PC-9 (cell line): ENCODE results near the gene SLC22A2. TPM values are rescaled to one million over a fixed set of nuclear protein-coding genes. Genes with fewer than 3 reads are reported as not detected.

Experiments
- BruUV-seq: library from RNA; stranded (reverse); fragments of 400-500 nt; replicated peaks from 2 replicates; lab custom pipeline; 2021; lab: Mats Ljungman, UMichigan
- CTCF ChIA-PET: fragments of 300-600 bp; sonication (Branson Sonifier 250); formaldehyde crosslinking; loops from one replicate; lab custom pipeline; 2022; ENCODE audit warnings: antibody characterized with exemption; lab: Charles Lee
- POLR2A ChIA-PET: fragments of 300-600 bp; sonication (Branson Sonifier 250); formaldehyde crosslinking; loops from one replicate; lab custom pipeline; 2022; ENCODE audit warnings: antibody characterized with exemption; ENCODE audit not compliant: unreplicated experiment; lab: Charles Lee
- DNase-seq, 2 experiments: peaks; one replicate each; pipeline versions ENCODE4 v3.0.0 to v3.0.0-alpha.2; 2015 to 2022; ENCODE audit warnings: mixed read lengths in 1 of 2
- H2AFZ ChIP-seq: fragments of 200-600 bp; sonication (generic); 2 replicates; pipeline ENCODE4 v1.8.1; 2017; ENCODE audit warnings: antibody characterized with exemption
- H3F3A ChIP-seq: fragments of 200-600 bp; sonication (generic); 2 replicates; pipeline ENCODE4 v1.8.1; 2017; ENCODE audit warnings: antibody characterized with exemption, mild to moderate bottlenecking, low read depth; ENCODE audit not compliant: insufficient read depth
- H3K27ac ChIP-seq: fragments of 200-600 bp; sonication (generic); 2 replicates; pipeline ENCODE4 v1.6.1; 2016; ENCODE audit warnings: mixed run types
- H3K27me3 ChIP-seq: fragments of 200-600 bp; sonication (generic); 2 replicates; pipeline ENCODE4 v1.6.1; 2016; ENCODE audit warnings: low read depth, mixed run types; ENCODE audit not compliant: insufficient read depth
- H3K36me3 ChIP-seq: fragments of 200-600 bp; sonication (generic); 2 replicates; pipeline ENCODE4 v1.6.1; 2016; ENCODE audit warnings: low read depth, mixed run types
- H3K4me1 ChIP-seq: fragments of 200-600 bp; sonication (generic); replicated peaks from 2 replicates; pipeline ENCODE4 v1.6.1; 2016; ENCODE audit warnings: mixed run types; ENCODE audit not compliant: insufficient read depth
- H3K4me2 ChIP-seq: fragments of 200-600 bp; sonication (generic); 2 replicates; pipeline ENCODE4 v1.6.1; 2017; ENCODE audit warnings: mixed run types
- H3K4me3 ChIP-seq: fragments of 200-600 bp; sonication (generic); 2 replicates; pipeline ENCODE4 v1.6.1; 2016; ENCODE audit warnings: mixed run types
- H3K79me2 ChIP-seq: fragments of 200-600 bp; sonication (generic); 2 replicates; pipeline ENCODE4 v1.6.1; 2017; ENCODE audit warnings: low read depth, mixed run types
- H3K9me2 ChIP-seq: fragments of 200-600 bp; sonication (generic); 2 replicates; pipeline ENCODE4 v1.8.1; 2017; ENCODE audit warnings: mild to moderate bottlenecking; ENCODE audit not compliant: insufficient read depth
- H3K9me3 ChIP-seq: fragments of 200-600 bp; sonication (generic); 2 replicates; pipeline ENCODE4 v1.8.1; 2016; ENCODE audit warnings: low read depth; ENCODE audit not compliant: insufficient read depth
- H4K20me1 ChIP-seq: fragments of 200-600 bp; sonication (generic); 2 replicates; pipeline ENCODE4 v1.8.1; 2017; ENCODE audit not compliant: insufficient read depth
- CTCF ChIP-seq: fragments of 200-600 bp; sonication (generic); conservative IDR thresholded peaks from 2 replicates; pipeline ENCODE4 v1.6.1; 2017; ENCODE audit warnings: mixed run types, antibody characterized with exemption, mild to moderate bottlenecking, moderate library complexity
- EZH2 ChIP-seq: fragments of 200-600 bp; sonication (generic); IDR thresholded peaks from 2 replicates; pipeline ENCODE4 v1.8.0; 2017; ENCODE audit warnings: antibody characterized with exemption, low read depth
- intact Hi-C: fragments of 100-400 bp; cut with micrococcal nuclease; formaldehyde crosslinking; loops from one replicate; pipeline ENCODE4 v1.10.0; 2022; ENCODE audit not compliant: unreplicated experiment
- total RNA-seq: library from RNA; stranded (reverse); gene quantifications from 2 replicates; pipeline ENCODE4 v1.2.3, GENCODE V29; 2021

Gene SLC22A2
- total RNA-seq, 1 experiment from 2014 or later = not detected

GRCh38 chr6:160170018-160170680, 88.5 kb downstream of the SLC22A2 start:
- Histone ChIP-seq H3K27me3 (no peaks in the 10 kb centered on the region), H3K4me3 (no peak overlapping the region), H3K79me2 (no peaks in the 10 kb centered on the region), H3K9me2 (no peaks in the 10 kb centered on the region), H4K20me1 (no peaks in the 10 kb centered on the region), H2AFZ (no peak overlapping the region), H3F3A (no peaks in the 10 kb centered on the region), H3K36me3 (no peaks in the 10 kb centered on the region), H3K9me3 (no peaks in the 10 kb centered on the region), H3K4me2 (no peak overlapping the region), H3K4me1 (no peaks in the 10 kb centered on the region), H3K27ac (no peak overlapping the region)
- ChIA-PET POLR2A (no interaction called here), CTCF (no interaction called here)
- TF ChIP-seq CTCF (no peak), EZH2 (no peak)
- DNase-seq = no peak
- BruUV-seq = no TSS peak
- intact Hi-C loops = no loop called here

GRCh38 chr6:160167604-160168399, 90.8 kb downstream of the SLC22A2 start:
- no peaks in the 10 kb centered on the region for H4K20me1 ChIP-seq
- H3K4me1 ChIP-seq = no peaks in the 10 kb centered on the region
- ChIA-PET POLR2A (no interaction called here), CTCF (no interaction called here)
- H3K27ac ChIP-seq = no peak overlapping the region
- no peaks in the 10 kb centered on the region for H3K79me2 ChIP-seq
- BruUV-seq = no TSS peak
- no peak for DNase-seq
- H3K9me3 ChIP-seq = no peaks in the 10 kb centered on the region
- no peak overlapping the region for H2AFZ ChIP-seq
- intact Hi-C loops = no loop called here
- H3K27me3 ChIP-seq = no peaks in the 10 kb centered on the region
- H3K36me3 ChIP-seq = no peaks in the 10 kb centered on the region
- H3K4me2 ChIP-seq = no peak overlapping the region
- no peak for TF ChIP-seq EZH2
- TF ChIP-seq CTCF = no peak
- no peaks in the 10 kb centered on the region for H3K9me2 ChIP-seq
- H3F3A ChIP-seq = no peaks in the 10 kb centered on the region
- no peak overlapping the region for H3K4me3 ChIP-seq

Other genes with a start within 250 kb of the SLC22A2 start
- 0.25 TPM in 1 of 2 replicates, not detected in the other for gene SLC22A1, start 137.0 kb downstream of the SLC22A2 start, total RNA-seq
- gene SLC22A3, start 89.6 kb upstream of the SLC22A2 start, total RNA-seq = not detected in 2 replicates